Measurements from ENCODE around the gene FIGN.

Gene FIGN

GRCh38 chr2:163611557-163611906 lies 124.3 kb downstream of the FIGN start:
- DNase-seq (ENCODE audit: low read depth) = no peak

GRCh38 chr2:163610817-163611556 lies 124.8 kb downstream of the FIGN start:
- no peak for DNase-seq (ENCODE audit: low read depth)

- no peak for DNase-seq (ENCODE audit: low read depth)
Observed at GRCh38 chr2:163607630-163608029, 128.2 kb downstream of the FIGN start.

GRCh38 chr2:163606878-163607277 lies 128.9 kb downstream of the FIGN start:
- DNase-seq (ENCODE audit: low read depth) = no peak

GRCh38 chr2:163605779-163606178 lies 130.0 kb downstream of the FIGN start:
- no peak for DNase-seq (ENCODE audit: low read depth)

- DNase-seq (ENCODE audit: low read depth) = no peak
Observed at GRCh38 chr2:163604941-163605555, 130.8 kb downstream of the FIGN start.

- no peak for DNase-seq (ENCODE audit: low read depth)
Observed at GRCh38 chr2:163602196-163602595, 133.6 kb downstream of the FIGN start.

- no peak for DNase-seq (ENCODE audit: low read depth)
Observed at GRCh38 chr2:163601377-163601776, 134.4 kb downstream of the FIGN start.

GRCh38 chr2:163600801-163601200 lies 135.0 kb downstream of the FIGN start:
- DNase-seq (ENCODE audit: low read depth) = no peak

GRCh38 chr2:163595028-163595427 lies 140.8 kb downstream of the FIGN start:
- no peak for DNase-seq (ENCODE audit: low read depth)

- DNase-seq (ENCODE audit: low read depth) = no peak
Observed at GRCh38 chr2:163594497-163594896, 141.3 kb downstream of the FIGN start.

GRCh38 chr2:163593982-163594381 lies 141.8 kb downstream of the FIGN start:
- no peak for DNase-seq (ENCODE audit: low read depth)

GRCh38 chr2:163592954-163593622 lies 142.7 kb downstream of the FIGN start:
- no peak for DNase-seq (ENCODE audit: low read depth)

- no peak for DNase-seq (ENCODE audit: low read depth)
Observed at GRCh38 chr2:163591461-163591860, 144.3 kb downstream of the FIGN start.

GRCh38 chr2:163580757-163581156 lies 155.1 kb downstream of the FIGN start:
- DNase-seq (ENCODE audit: low read depth) = no peak

- DNase-seq (ENCODE audit: low read depth) = no peak
Observed at GRCh38 chr2:163574309-163574708, 161.5 kb downstream of the FIGN start.

GRCh38 chr2:163573652-163574051 lies 162.2 kb downstream of the FIGN start:
- no peak for DNase-seq (ENCODE audit: low read depth)

- DNase-seq (ENCODE audit: low read depth) = no peak
Observed at GRCh38 chr2:163572850-163573249, 163.0 kb downstream of the FIGN start.

- no peak for DNase-seq (ENCODE audit: low read depth)
Observed at GRCh38 chr2:163571423-163572102, 164.2 kb downstream of the FIGN start.

- no peak for DNase-seq (ENCODE audit: low read depth)
Observed at GRCh38 chr2:163570391-163570790, 165.4 kb downstream of the FIGN start.

GRCh38 chr2:163565192-163565591 lies 170.6 kb downstream of the FIGN start:
- no peak for DNase-seq (ENCODE audit: low read depth)

GRCh38 chr2:163564236-163564635 lies 171.6 kb downstream of the FIGN start:
- DNase-seq (ENCODE audit: low read depth) = no peak

- no peak for DNase-seq (ENCODE audit: low read depth)
Observed at GRCh38 chr2:163563336-163563735, 172.5 kb downstream of the FIGN start.

Measured in activated T-cell treated with anti-CD3 and anti-CD28 coated beads for 1 hour (primary cell).